ENCODE measurements around the gene CAND1. TPM values are rescaled to one million over a fixed set of nuclear protein-coding genes. Genes with fewer than 3 reads are reported as not detected.

Gene CAND1
- total and polyA plus RNA-seq, 2 donors (not counting 1 experiment from before 2014, with no cell fraction given) = 14.8 to 108 TPM

DNA sequence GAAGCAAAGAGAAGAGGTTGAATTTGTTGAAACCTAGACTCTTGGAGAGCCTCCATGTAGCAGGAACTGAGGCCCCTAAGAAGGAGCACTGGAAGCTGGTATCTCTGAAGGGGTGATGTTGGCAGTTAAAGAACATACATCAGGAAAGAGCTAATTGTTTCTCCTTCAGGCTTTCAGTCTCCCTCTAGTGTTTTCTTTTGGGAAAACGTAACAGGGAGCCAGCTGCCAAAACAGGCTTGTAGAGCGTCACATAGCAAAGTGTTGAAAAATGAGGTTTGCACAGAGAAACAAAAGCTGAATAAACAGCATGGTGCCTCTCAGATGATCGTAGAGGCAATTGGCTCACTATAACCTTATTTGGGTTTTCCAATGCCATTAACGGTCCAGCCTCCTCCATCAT lies 46.9 kb upstream of the CAND1 start:
- H3K4me1 Mint-ChIP-seq = peaks cover 7% of the 10 kb centered on the region
- WGBS (ENCODE audit: insufficient coverage) = 79% methylated on average over 4 of the region's 4 CpGs

DNA sequence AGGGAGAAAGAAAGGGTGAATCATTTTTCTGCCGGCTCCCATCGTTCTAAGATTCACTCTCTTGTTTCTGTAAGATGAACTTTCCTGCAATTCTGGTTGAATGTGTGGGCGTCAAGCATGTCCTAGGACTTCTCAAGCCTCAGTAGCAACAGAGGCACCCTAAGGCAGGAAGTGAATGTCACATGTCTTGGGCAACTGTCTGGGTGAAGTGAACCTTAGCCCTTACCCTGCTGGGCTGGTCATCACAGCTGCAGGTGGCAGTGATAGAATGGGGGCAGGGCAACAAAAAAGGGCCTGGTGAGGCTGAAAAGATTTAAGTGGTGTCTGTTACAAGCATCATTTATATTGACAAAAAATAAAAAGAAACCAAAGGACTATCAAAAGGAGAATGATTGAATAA lies 45.9 kb upstream of the CAND1 start:
- intact Hi-C loops (cut with micrococcal nuclease) = no loop called here
- Mint-ChIP-seq H3K4me1 (peaks cover 7% of the 10 kb centered on the region), H3K27me3 (no peaks in the 10 kb centered on the region), H3K9me3 (ENCODE audit: insufficient read depth) (no peaks in the 10 kb centered on the region), H3K27ac (no peak overlapping the region), H3K4me3 (no peak overlapping the region)
- no peak for TF ChIP-seq EZH2 (IDR thresholded peaks at IDR 0.05; ENCODE audit: borderline replicate concordance, insufficient read depth, low read depth, low read length, poor library complexity, severe bottlenecking)
- TF ChIP-seq, protein P1, sequence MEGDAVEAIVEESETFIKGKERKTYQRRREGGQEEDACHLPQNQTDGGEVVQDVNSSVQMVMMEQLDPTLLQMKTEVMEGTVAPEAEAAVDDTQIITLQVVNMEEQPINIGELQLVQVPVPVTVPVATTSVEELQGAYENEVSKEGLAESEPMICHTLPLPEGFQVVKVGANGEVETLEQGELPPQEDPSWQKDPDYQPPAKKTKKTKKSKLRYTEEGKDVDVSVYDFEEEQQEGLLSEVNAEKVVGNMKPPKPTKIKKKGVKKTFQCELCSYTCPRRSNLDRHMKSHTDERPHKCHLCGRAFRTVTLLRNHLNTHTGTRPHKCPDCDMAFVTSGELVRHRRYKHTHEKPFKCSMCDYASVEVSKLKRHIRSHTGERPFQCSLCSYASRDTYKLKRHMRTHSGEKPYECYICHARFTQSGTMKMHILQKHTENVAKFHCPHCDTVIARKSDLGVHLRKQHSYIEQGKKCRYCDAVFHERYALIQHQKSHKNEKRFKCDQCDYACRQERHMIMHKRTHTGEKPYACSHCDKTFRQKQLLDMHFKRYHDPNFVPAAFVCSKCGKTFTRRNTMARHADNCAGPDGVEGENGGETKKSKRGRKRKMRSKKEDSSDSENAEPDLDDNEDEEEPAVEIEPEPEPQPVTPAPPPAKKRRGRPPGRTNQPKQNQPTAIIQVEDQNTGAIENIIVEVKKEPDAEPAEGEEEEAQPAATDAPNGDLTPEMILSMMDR (IDR thresholded peaks at IDR 0.05) = no peak
- H3K9ac ChIP-seq (ENCODE audit: low read length) = no peak overlapping the region
- no peak overlapping the region for H2AFZ ChIP-seq (ENCODE audit: insufficient read depth, low read depth, low read length, poor library complexity, severe bottlenecking)
- no peaks in the 10 kb centered on the region for H4K20me1 ChIP-seq (ENCODE audit: control insufficient read depth, insufficient read depth, low read length, poor library complexity, severe bottlenecking)
- H3K79me2 ChIP-seq (ENCODE audit: control insufficient read depth, insufficient read depth, low read length) = no peaks in the 10 kb centered on the region
- WGBS (ENCODE audit: insufficient coverage) = 43% methylated on average over 1 of the region's 3 CpGs
- CTCF ChIA-PET = no interaction called here
- no peaks in the 10 kb centered on the region for H3K9me3 ChIP-seq (ENCODE audit: control extremely low read depth in 1 of 3, control insufficient read depth in 2 of 3, insufficient read depth in 1 of 3, low read length in 2 of 3)
- H3K4me2 ChIP-seq (replicated peaks; ENCODE audit: low read depth, low read length, poor library complexity, severe bottlenecking) = peak overlapping the region; percentile 5
- DNase-seq (peak; percentile 3), ATAC-seq (ENCODE audit: low read depth) (no peak)
- H3K27ac ChIP-seq (ENCODE audit: low read length in 2 of 2) = no peak overlapping the region
- H3K4me1 ChIP-seq (ENCODE audit: control insufficient read depth in 2 of 2, insufficient read depth in 2 of 2, low read length in 2 of 2) = peaks cover 6% of the 10 kb centered on the region in 2 donors
- H3K27me3 ChIP-seq (replicated peaks in 1 of 4; ENCODE audit: control extremely low read depth in 1 of 4, control insufficient read depth in 3 of 4, insufficient read depth in 4 of 4, low read length in 3 of 4) = no peaks in the 10 kb centered on the region
- H3K36me3 ChIP-seq (replicated peaks in 1 of 2; ENCODE audit: control extremely low read depth in 1 of 2, control insufficient read depth in 1 of 2, extremely low read depth in 1 of 2, insufficient read depth in 2 of 2, low read length in 1 of 2) = no peaks in the 10 kb centered on the region
- no peak overlapping the region for H3K4me3 ChIP-seq (ENCODE audit: control extremely low read depth in 1 of 5, extremely low read depth in 1 of 5, insufficient read depth in 1 of 5, low read depth in 2 of 5, low read length in 4 of 5)
- POLR2A ChIA-PET = no interaction called here

More for the DNA sequence above, 46.9 kb upstream of the CAND1 start:
- H3K9me3 Mint-ChIP-seq (ENCODE audit: insufficient read depth) = no peaks in the 10 kb centered on the region
- Histone ChIP-seq H4K20me1 (ENCODE audit: control insufficient read depth, insufficient read depth, low read length, poor library complexity, severe bottlenecking) (no peaks in the 10 kb centered on the region), H3K4me1 (ENCODE audit: control insufficient read depth in 2 of 2, insufficient read depth in 2 of 2, low read length in 2 of 2) (peaks cover 6% of the 10 kb centered on the region in 2 donors), H2AFZ (ENCODE audit: insufficient read depth, low read depth, low read length, poor library complexity, severe bottlenecking) (no peak overlapping the region), H3K9me3 (ENCODE audit: control extremely low read depth in 1 of 3, control insufficient read depth in 2 of 3, insufficient read depth in 1 of 3, low read length in 2 of 3) (no peaks in the 10 kb centered on the region), H3K27ac (ENCODE audit: low read length in 2 of 2) (no peak overlapping the region), H3K36me3 (replicated peaks in 1 of 2; ENCODE audit: control extremely low read depth in 1 of 2, control insufficient read depth in 1 of 2, extremely low read depth in 1 of 2, insufficient read depth in 2 of 2, low read length in 1 of 2) (no peaks in the 10 kb centered on the region), H3K27me3 (replicated peaks in 1 of 4; ENCODE audit: control extremely low read depth in 1 of 4, control insufficient read depth in 3 of 4, insufficient read depth in 4 of 4, low read length in 3 of 4) (no peaks in the 10 kb centered on the region), H3K9ac (ENCODE audit: low read length) (no peak overlapping the region), H3K4me2 (replicated peaks; ENCODE audit: low read depth, low read length, poor library complexity, severe bottlenecking) (no peak overlapping the region), H3K4me3 (ENCODE audit: control extremely low read depth in 1 of 5, extremely low read depth in 1 of 5, insufficient read depth in 1 of 5, low read depth in 2 of 5, low read length in 4 of 5) (no peak overlapping the region), H3K79me2 (ENCODE audit: control insufficient read depth, insufficient read depth, low read length) (no peaks in the 10 kb centered on the region)
- peaks cover 4% of the 10 kb centered on the region for H3K27me3 Mint-ChIP-seq
- no peak for ATAC-seq (ENCODE audit: low read depth)
- H3K27ac Mint-ChIP-seq = no peak overlapping the region
- ChIA-PET POLR2A (no interaction called here), CTCF (no interaction called here)
- no peak for DNase-seq
- intact Hi-C loops (cut with micrococcal nuclease) = no loop called here
- no peak overlapping the region for H3K4me3 Mint-ChIP-seq
- no peak for TF ChIP-seq EZH2 (IDR thresholded peaks at IDR 0.05; ENCODE audit: borderline replicate concordance, insufficient read depth, low read depth, low read length, poor library complexity, severe bottlenecking)
- TF ChIP-seq, protein P1 (IDR thresholded peaks at IDR 0.05) = no peak
